ENCODE data around the gene ZNF182. TPM values are rescaled to one million over a fixed set of nuclear protein-coding genes. Genes with fewer than 3 reads are reported as not detected.
"Not testable (repeated sequence)": the region's sequence is repeated elsewhere in the genome, so short reads cannot be mapped to it uniquely, and the experiment has no call there.

ZNF182 gene
- total RNA-seq: 10 to 100 TPM in 1 of 2 donors, 1 to 10 TPM in 1; 9.1 to 11.4 TPM

DNA sequence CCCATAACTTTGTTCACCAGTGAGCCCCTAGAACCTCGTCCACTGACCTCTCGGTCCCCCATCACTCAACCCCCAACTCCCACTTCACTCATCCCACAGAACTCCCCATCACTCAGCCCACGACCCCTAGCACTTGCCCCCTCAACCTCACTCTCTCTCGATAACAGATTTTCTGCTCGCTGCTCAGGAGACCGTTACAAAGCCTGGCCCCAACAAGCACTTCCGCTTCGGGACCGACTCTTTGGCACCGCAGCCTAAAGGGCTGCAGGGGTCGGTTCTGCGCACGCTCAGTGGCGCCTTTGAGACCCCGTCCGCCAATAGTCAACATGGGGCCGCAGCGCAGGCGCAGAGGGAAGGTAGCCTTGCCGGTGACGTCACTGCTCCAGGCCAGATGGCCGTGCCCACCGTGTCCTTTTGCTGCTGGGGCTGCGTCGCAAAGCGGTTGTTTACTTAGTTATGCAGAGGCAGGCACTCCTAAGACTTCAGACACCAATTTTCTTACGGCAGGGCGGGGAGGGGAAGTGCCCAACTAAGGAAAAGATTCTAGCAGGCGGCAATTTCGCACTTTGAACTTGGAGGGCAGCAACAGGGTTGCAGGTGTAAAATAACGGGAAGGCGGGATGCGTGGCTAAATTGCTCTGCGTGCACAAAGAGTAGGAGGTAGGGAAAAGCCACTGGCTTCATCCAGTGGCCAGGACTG lies at the start of gene ZNF182:
ZNF182 (minus strand) TSS at position 232 of the 700 bp plus-strand sequence. CDS start 1,380 bp downstream, outside the sequence.
- Mint-ChIP-seq H3K27ac (peak within 1 kb of the TSS; percentile 98), H3K4me3 (peak within 1 kb of the TSS; percentile 99), H3K36me3 (ENCODE audit: insufficient read depth in 2 of 2) (peaks cover 3 to 14% of the 10 kb centered on the region in 2 donors), H3K9me3 (no peaks in the 10 kb centered on the region), H3K27me3 (ENCODE audit: low read depth) (no peaks in the 10 kb centered on the region), H3K4me1 (ENCODE audit: low read depth) (peaks cover 15% of the 10 kb centered on the region)
- DNase-seq: peak; percentile 91 to 92
- peak; percentile 97 for ATAC-seq (replicated peaks in 1 of 2)

DNA sequence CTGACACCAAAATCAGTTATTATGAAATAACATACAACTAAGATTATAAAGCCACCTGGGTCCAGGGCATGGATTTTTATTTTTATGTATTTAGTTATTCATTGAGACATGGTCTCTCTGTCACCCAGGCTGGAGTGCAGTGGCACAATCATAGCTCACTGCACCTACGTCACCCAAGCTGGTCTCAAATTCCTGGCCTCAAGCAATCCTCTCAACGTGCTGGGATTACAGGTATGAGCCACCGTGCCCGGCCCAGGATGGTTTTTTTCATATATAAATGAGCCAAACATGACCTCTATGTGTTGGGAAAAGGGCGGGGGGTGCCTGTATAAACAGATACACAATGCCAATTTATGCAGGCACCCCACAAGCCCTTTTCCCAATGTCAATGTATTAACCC lies 43.1 kb upstream of the ZNF182 start:
- Mint-ChIP-seq H3K4me3 (no peak overlapping the region), H3K4me1 (ENCODE audit: low read depth) (no peaks in the 10 kb centered on the region), H3K27ac (no peak overlapping the region), H3K36me3 (ENCODE audit: insufficient read depth in 2 of 2) (no peaks in the 10 kb centered on the region), H3K9me3 (no peaks in the 10 kb centered on the region), H3K27me3 (ENCODE audit: low read depth) (peaks cover 29% of the 10 kb centered on the region)
- ATAC-seq (replicated peaks in 1 of 2) (no peak), DNase-seq (no peak)

DNA sequence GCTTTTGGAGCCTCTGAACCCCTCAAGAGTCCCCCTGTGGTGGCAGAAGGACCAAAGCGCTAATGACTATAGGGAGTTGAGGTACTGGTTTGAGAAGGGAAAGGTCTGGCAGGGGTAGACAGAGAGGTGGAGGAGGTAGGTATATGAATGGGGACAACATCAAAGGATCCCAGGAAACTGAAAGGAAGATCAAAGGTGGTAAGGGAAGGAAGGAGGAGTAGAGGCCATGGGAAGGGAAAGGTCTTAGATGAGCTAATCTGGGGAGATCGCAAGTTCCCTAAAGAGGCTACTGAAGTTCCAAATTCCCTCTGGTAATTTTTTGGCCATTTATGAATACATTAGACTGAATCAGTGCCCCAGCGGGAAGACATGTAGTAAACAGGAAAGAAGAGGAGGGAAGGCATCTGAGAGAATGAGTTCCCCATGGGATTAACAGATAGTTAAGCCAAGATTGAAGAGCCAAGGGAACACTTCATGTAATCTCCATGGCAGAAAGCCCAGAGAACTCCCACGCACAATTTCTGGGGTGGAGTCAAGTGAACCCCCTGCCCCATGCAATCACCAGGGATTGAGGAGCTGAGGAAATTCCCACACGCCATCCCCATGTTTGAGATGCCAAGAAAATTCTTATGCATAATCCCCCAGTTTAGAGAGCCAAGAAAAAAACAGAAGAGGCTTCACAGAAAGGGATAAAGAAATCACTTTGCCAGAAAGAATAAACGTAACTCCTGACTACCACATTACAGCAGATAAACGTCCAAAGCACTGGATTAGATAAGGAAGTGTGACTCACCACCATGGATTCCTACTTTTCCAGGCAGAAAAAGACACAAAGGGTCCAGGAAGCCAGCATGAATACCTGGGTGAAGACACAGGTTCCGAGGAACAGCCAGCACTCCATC lies 41.9 kb upstream of the ZNF182 start:
- DNase-seq (no peak), ATAC-seq (replicated peaks in 1 of 2) (no peak)
- no peaks in the 10 kb centered on the region for H3K4me1 Mint-ChIP-seq (ENCODE audit: low read depth)
- no peak overlapping the region for H3K27ac Mint-ChIP-seq
- no peak overlapping the region for H3K4me3 Mint-ChIP-seq
- H3K27me3 Mint-ChIP-seq (ENCODE audit: low read depth): peaks cover 29% of the 10 kb centered on the region
- H3K36me3 Mint-ChIP-seq (ENCODE audit: insufficient read depth in 2 of 2): no peaks in the 10 kb centered on the region
- H3K9me3 Mint-ChIP-seq: no peaks in the 10 kb centered on the region

- no peak overlapping the region for H3K4me3 Mint-ChIP-seq
- no peaks in the 10 kb centered on the region for H3K9me3 Mint-ChIP-seq
- no peaks in the 10 kb centered on the region for H3K4me1 Mint-ChIP-seq (ENCODE audit: low read depth)
- DNase-seq (no peak), ATAC-seq (replicated peaks in 1 of 2) (no peak)
- no peaks in the 10 kb centered on the region for H3K36me3 Mint-ChIP-seq (ENCODE audit: insufficient read depth in 2 of 2)
- peaks cover 22% of the 10 kb centered on the region for H3K27me3 Mint-ChIP-seq (ENCODE audit: low read depth)
- no peak overlapping the region for H3K27ac Mint-ChIP-seq
These were observed 39.3 kb upstream of the ZNF182 start for GRCh38 chrX:48043056-48043455.

GRCh38 chrX:48035891-48036290 lies 32.1 kb upstream of the ZNF182 start:
- no peak overlapping the region for H3K27ac Mint-ChIP-seq
- ATAC-seq (replicated peaks in 1 of 2) (no peak), DNase-seq (no peak)
- H3K36me3 Mint-ChIP-seq (ENCODE audit: insufficient read depth in 2 of 2): no peaks in the 10 kb centered on the region
- no peaks in the 10 kb centered on the region for H3K9me3 Mint-ChIP-seq
- no peaks in the 10 kb centered on the region for H3K27me3 Mint-ChIP-seq (ENCODE audit: low read depth)
- H3K4me3 Mint-ChIP-seq: no peak overlapping the region
- H3K4me1 Mint-ChIP-seq (ENCODE audit: low read depth): no peaks in the 10 kb centered on the region

DNA sequence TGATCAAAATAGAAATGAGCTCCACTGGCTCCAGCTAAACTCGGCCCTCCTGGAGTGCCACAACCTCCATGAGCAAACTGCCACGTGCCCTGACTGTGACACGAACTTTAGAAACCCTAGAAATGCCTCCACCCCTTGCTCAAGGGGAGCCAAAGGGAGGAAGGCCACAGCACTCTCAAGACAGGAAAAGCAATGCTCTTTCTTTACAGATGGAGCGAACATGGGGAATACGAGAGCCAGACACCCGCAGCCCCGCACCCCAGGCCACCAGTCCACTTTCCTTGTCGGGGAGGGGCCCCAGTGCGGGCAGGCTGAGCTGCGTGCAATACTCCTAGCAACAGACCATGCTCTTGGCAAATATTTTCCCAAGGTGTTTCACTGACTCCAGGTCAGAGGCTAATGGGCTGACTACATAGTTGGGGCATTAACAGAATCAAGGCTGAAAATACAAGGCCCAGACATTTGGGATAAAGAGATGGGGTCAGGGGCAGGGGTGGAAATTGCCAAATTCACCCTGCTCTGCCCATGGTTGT lies 26.9 kb upstream of the ZNF182 start:
- H3K9me3 Mint-ChIP-seq; H3K36me3 Mint-ChIP-seq (ENCODE audit: insufficient read depth in 2 of 2); H3K4me1 Mint-ChIP-seq (ENCODE audit: low read depth); DNase-seq; ATAC-seq (replicated peaks in 1 of 2); H3K27ac Mint-ChIP-seq; H3K27me3 Mint-ChIP-seq (ENCODE audit: low read depth); H3K4me3 Mint-ChIP-seq: not testable (repeated sequence)

DNA sequence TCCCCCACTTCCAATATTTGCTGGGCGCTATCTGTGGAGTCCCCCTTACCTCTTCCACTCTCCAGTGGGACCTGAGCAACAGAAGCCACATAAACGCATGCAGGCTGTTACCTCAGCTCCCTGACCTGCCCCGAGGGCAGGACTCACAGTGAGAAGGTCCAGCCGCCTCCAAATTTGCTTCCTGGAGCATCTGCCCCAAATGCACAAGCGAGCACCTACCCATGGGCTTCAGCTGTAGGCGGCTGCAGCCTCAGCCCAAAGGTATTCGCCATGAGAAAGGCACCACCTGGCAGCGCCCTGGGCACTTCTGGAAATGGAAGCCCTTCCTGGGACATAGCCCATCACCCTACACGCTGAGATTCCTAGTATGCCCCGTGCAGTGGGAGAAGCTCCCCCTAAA lies 26.4 kb upstream of the ZNF182 start:
- H3K4me3 Mint-ChIP-seq: no peak overlapping the region
- DNase-seq (no peak), ATAC-seq (replicated peaks in 1 of 2) (no peak)
- no peak overlapping the region for H3K27ac Mint-ChIP-seq
- no peaks in the 10 kb centered on the region for H3K9me3 Mint-ChIP-seq
- H3K36me3 Mint-ChIP-seq (ENCODE audit: insufficient read depth in 2 of 2): no peaks in the 10 kb centered on the region
- H3K4me1 Mint-ChIP-seq (ENCODE audit: low read depth): peaks cover 7% of the 10 kb centered on the region
- peaks cover 13% of the 10 kb centered on the region for H3K27me3 Mint-ChIP-seq (ENCODE audit: low read depth)

GRCh38 chrX:48028091-48028490 lies 24.3 kb upstream of the ZNF182 start:
- no peak for DNase-seq
- ATAC-seq (replicated peaks in 1 of 2): no peak
- Mint-ChIP-seq H3K36me3 (ENCODE audit: insufficient read depth in 2 of 2) (no peaks in the 10 kb centered on the region), H3K27ac (no peak overlapping the region), H3K4me3 (no peak overlapping the region), H3K4me1 (ENCODE audit: low read depth) (peaks cover 7% of the 10 kb centered on the region), H3K9me3 (no peaks in the 10 kb centered on the region), H3K27me3 (ENCODE audit: low read depth) (peaks cover 14% of the 10 kb centered on the region)

- not testable (repeated sequence) for H3K4me3 Mint-ChIP-seq; H3K4me1 Mint-ChIP-seq (ENCODE audit: low read depth); H3K27ac Mint-ChIP-seq; DNase-seq; H3K9me3 Mint-ChIP-seq; ATAC-seq (replicated peaks in 1 of 2); H3K36me3 Mint-ChIP-seq (ENCODE audit: insufficient read depth in 2 of 2)
- H3K27me3 Mint-ChIP-seq (ENCODE audit: low read depth): peaks cover 14% of the 10 kb centered on the region
These were observed 23.8 kb upstream of the ZNF182 start for GRCh38 chrX:48027545-48027944.

- no peak overlapping the region for H3K4me3 Mint-ChIP-seq
- peaks cover 16% of the 10 kb centered on the region for H3K4me1 Mint-ChIP-seq (ENCODE audit: low read depth)
- H3K9me3 Mint-ChIP-seq: peaks cover 1 to 5% of the 10 kb centered on the region in 2 donors
- ATAC-seq (replicated peaks in 1 of 2) (peak in 1 of 2 donors; percentile 37), DNase-seq (peak; percentile 39 to 40)
- H3K36me3 Mint-ChIP-seq (ENCODE audit: insufficient read depth in 2 of 2): peaks cover 0 to 2% of the 10 kb centered on the region in 2 donors
- H3K27me3 Mint-ChIP-seq (ENCODE audit: low read depth): peaks cover 14% of the 10 kb centered on the region
- no peak overlapping the region for H3K27ac Mint-ChIP-seq
These were observed 21.8 kb upstream of the ZNF182 start for GRCh38 chrX:48025561-48025960.

DNA sequence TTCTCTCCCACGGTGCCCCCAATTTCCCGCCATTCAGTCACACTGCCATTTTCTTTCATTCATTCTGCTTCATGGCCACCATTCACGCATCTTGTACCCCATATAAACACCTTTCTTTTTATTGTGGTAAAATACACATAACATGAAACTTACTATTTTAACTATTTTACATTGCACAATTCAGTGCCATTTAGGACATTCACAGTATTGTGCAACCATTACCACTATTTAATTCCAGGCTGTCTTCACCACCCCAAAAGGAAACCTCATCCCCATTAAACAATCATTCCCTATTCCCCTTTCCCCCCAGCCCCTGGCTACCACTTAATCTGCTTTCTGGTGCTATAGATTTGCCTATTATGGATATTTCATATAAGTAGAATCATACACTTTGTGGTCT lies 18.9 kb upstream of the ZNF182 start:
- Mint-ChIP-seq H3K4me1 (ENCODE audit: low read depth) (peaks cover 16% of the 10 kb centered on the region), H3K36me3 (ENCODE audit: insufficient read depth in 2 of 2) (peaks cover 0 to 2% of the 10 kb centered on the region in 2 donors), H3K4me3 (peak overlapping the region in 1 of 2 donors; percentile 27), H3K27me3 (ENCODE audit: low read depth) (peaks cover 14% of the 10 kb centered on the region), H3K27ac (no peak overlapping the region), H3K9me3 (peaks cover 1 to 5% of the 10 kb centered on the region in 2 donors)
- DNase-seq (no peak), ATAC-seq (replicated peaks in 1 of 2) (no peak)

DNA sequence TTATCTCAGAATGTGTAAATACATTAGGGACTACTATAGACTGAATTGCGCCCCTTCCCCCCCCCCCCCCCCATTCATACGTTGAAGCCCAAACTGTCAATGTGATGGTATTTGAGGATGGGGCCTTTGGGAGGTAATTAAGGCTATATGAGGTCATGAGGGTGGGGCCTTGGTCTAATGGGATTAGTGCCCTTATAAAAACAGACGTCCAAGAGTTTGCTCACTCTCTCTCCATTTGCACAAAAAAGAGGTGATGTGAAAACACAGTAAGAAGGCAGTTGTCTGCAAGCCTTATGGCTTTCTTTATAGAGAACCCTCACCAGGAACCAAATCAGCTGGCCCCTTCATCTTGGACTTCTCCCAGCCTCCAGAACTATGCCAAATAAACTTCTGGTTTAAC lies 18.3 kb upstream of the ZNF182 start:
- peaks cover 0 to 2% of the 10 kb centered on the region in 2 donors for H3K36me3 Mint-ChIP-seq (ENCODE audit: insufficient read depth in 2 of 2)
- DNase-seq: no peak
- H3K27me3 Mint-ChIP-seq (ENCODE audit: low read depth): peaks cover 14% of the 10 kb centered on the region
- peaks cover 16% of the 10 kb centered on the region for H3K4me1 Mint-ChIP-seq (ENCODE audit: low read depth)
- no peak overlapping the region for H3K27ac Mint-ChIP-seq
- ATAC-seq (replicated peaks in 1 of 2): no peak
- no peak overlapping the region for H3K4me3 Mint-ChIP-seq
- peaks cover 1 to 5% of the 10 kb centered on the region in 2 donors for H3K9me3 Mint-ChIP-seq

All from activated T-cell treated with anti-CD3 and anti-CD28 coated beads, Interleukin-2, amount 50 U/mL, for 72 hours (primary cell).